ENCODE data around the gene ARAP2. TPM values are rescaled to one million over a fixed set of nuclear protein-coding genes. Genes with fewer than 3 reads are reported as not detected.

The ARAP2 gene
- total RNA-seq, 3 donors from 2014 or later (not counting 1 experiment from before 2014, with no cell fraction given) = 199 to 295 (median 270) TPM

GRCh38 chr4:36256398-36256891 lies 12.1 kb upstream of the ARAP2 start:
- Histone ChIP-seq H3K4me1 (ENCODE audit: control insufficient read depth, insufficient read depth, low read length) (peaks cover 23% of the 10 kb centered on the region), H3K27me3 (ENCODE audit: control insufficient read depth, insufficient read depth, low read length) (no peaks in the 10 kb centered on the region), H3K9me3 (ENCODE audit: control insufficient read depth, insufficient read depth, low read length) (no peaks in the 10 kb centered on the region), H3K4me3 (ENCODE audit: low read length) (peak overlapping the region; percentile 6), H3K36me3 (ENCODE audit: control insufficient read depth, insufficient read depth, low read length) (no peaks in the 10 kb centered on the region), H3K27ac (ENCODE audit: low read length) (peak overlapping the region; percentile 74)
- Mint-ChIP-seq H3K4me3 (peak overlapping the region; percentile 74), H3K36me3 (no peaks in the 10 kb centered on the region), H3K9me3 (no peaks in the 10 kb centered on the region), H3K27me3 (ENCODE audit: low read depth in 2 of 2) (no peaks in the 10 kb centered on the region), H3K4me1 (peaks cover 56 to 65% of the 10 kb centered on the region in 2 donors), H3K27ac (peak overlapping the region; percentile 83 to 94)
- 31% methylated on average over 3 of the region's 6 CpGs for WGBS (ENCODE audit: insufficient coverage)
- DNase-seq (peak in 1 of 2 donors; percentile 28), ATAC-seq (no peak)
- TF ChIP-seq CTCF (IDR thresholded peaks at IDR 0.05) = no peak
- intact Hi-C loops (cut with micrococcal nuclease) = no loop called here

GRCh38 chr4:36255577-36255976 lies 11.3 kb upstream of the ARAP2 start:
- Histone ChIP-seq H3K27ac (ENCODE audit: low read length) (peak overlapping the region; percentile 74), H3K4me1 (ENCODE audit: control insufficient read depth, insufficient read depth, low read length) (peaks cover 23% of the 10 kb centered on the region), H3K36me3 (ENCODE audit: control insufficient read depth, insufficient read depth, low read length) (no peaks in the 10 kb centered on the region), H3K4me3 (ENCODE audit: low read length) (no peak overlapping the region), H3K27me3 (ENCODE audit: control insufficient read depth, insufficient read depth, low read length) (no peaks in the 10 kb centered on the region), H3K9me3 (ENCODE audit: control insufficient read depth, insufficient read depth, low read length) (no peaks in the 10 kb centered on the region)
- peak overlapping the region; percentile 87 for H3K4me3 Mint-ChIP-seq
- peak overlapping the region; percentile 83 to 94 for H3K27ac Mint-ChIP-seq
- peaks cover 53 to 63% of the 10 kb centered on the region in 2 donors for H3K4me1 Mint-ChIP-seq
- no peak for TF ChIP-seq CTCF (IDR thresholded peaks at IDR 0.05)
- ATAC-seq = peak; percentile 77 to 91 (median 90)
- no peaks in the 10 kb centered on the region for H3K9me3 Mint-ChIP-seq
- 0% methylated on average over 2 of the region's 2 CpGs for WGBS (ENCODE audit: insufficient coverage)
- no peaks in the 10 kb centered on the region for H3K36me3 Mint-ChIP-seq
- DNase-seq = peak; percentile 52 to 92
- no peaks in the 10 kb centered on the region for H3K27me3 Mint-ChIP-seq (ENCODE audit: low read depth in 2 of 2)
- intact Hi-C loops (cut with micrococcal nuclease) = loop anchor here (1.0 to 2.0 kb wide), 4 partner anchors 11 to 31 kb away; partner anchors contain the start of genes ARAP2 and DTHD1

- Mint-ChIP-seq H3K27me3 (ENCODE audit: low read depth in 2 of 2) (no peaks in the 10 kb centered on the region), H3K9me3 (no peaks in the 10 kb centered on the region), H3K4me3 (no peak overlapping the region), H3K36me3 (no peaks in the 10 kb centered on the region), H3K4me1 (peaks cover 53 to 61% of the 10 kb centered on the region in 2 donors), H3K27ac (peak overlapping the region; percentile 83 to 94)
- no peak for ATAC-seq
- H3K9me3 ChIP-seq (ENCODE audit: control insufficient read depth, insufficient read depth, low read length) = no peaks in the 10 kb centered on the region
- peaks cover 23% of the 10 kb centered on the region for H3K4me1 ChIP-seq (ENCODE audit: control insufficient read depth, insufficient read depth, low read length)
- DNase-seq = no peak
- WGBS (ENCODE audit: insufficient coverage) = 79% methylated on average over 2 of the region's 2 CpGs
- no peak for TF ChIP-seq CTCF (IDR thresholded peaks at IDR 0.05)
- H3K27me3 ChIP-seq (ENCODE audit: control insufficient read depth, insufficient read depth, low read length) = no peaks in the 10 kb centered on the region
- no peaks in the 10 kb centered on the region for H3K36me3 ChIP-seq (ENCODE audit: control insufficient read depth, insufficient read depth, low read length)
- intact Hi-C loops (cut with micrococcal nuclease) = loop anchor here (2.0 kb wide), 1 partner anchor 14 kb away; no protein-coding TSS in a partner anchor
- no peak overlapping the region for H3K27ac ChIP-seq (ENCODE audit: low read length)
- H3K4me3 ChIP-seq (ENCODE audit: low read length) = no peak overlapping the region
These were observed 10.1 kb upstream of the ARAP2 start for GRCh38 chr4:36254371-36254770.

GRCh38 chr4:36251983-36252382 lies 7.7 kb upstream of the ARAP2 start:
- no peaks in the 10 kb centered on the region for H3K27me3 Mint-ChIP-seq (ENCODE audit: low read depth in 2 of 2)
- no CpG with 5 or more reads among the region's 2 CpGs for WGBS (ENCODE audit: insufficient coverage)
- ATAC-seq = peak in 2 of 3 donors; percentile 43 to 64
- no peak for TF ChIP-seq CTCF (IDR thresholded peaks at IDR 0.05)
- H3K27ac Mint-ChIP-seq = peak overlapping the region; percentile 70 to 94
- intact Hi-C loops (cut with micrococcal nuclease) = no loop called here
- no peaks in the 10 kb centered on the region for H3K9me3 Mint-ChIP-seq
- Histone ChIP-seq H3K36me3 (ENCODE audit: control insufficient read depth, insufficient read depth, low read length) (no peaks in the 10 kb centered on the region), H3K27ac (ENCODE audit: low read length) (peak overlapping the region; percentile 36), H3K4me3 (ENCODE audit: low read length) (no peak overlapping the region), H3K27me3 (ENCODE audit: control insufficient read depth, insufficient read depth, low read length) (no peaks in the 10 kb centered on the region), H3K9me3 (ENCODE audit: control insufficient read depth, insufficient read depth, low read length) (no peaks in the 10 kb centered on the region), H3K4me1 (ENCODE audit: control insufficient read depth, insufficient read depth, low read length) (peaks cover 19% of the 10 kb centered on the region)
- peak overlapping the region; percentile 63 for H3K4me3 Mint-ChIP-seq
- DNase-seq = peak in 1 of 2 donors; percentile 37
- peaks cover 47 to 52% of the 10 kb centered on the region in 2 donors for H3K4me1 Mint-ChIP-seq
- H3K36me3 Mint-ChIP-seq = no peaks in the 10 kb centered on the region

Data from natural killer cell (primary cell).